HG03060 (cell line): ENCODE results near the gene CRIP2.

ENCODE experiments used
- ATAC-seq: cut with Tn5 transposase; IDR thresholded peaks from one replicate; pipeline ENCODE4 v1.9.1; 2021; ENCODE audit warnings: low read depth, moderate number of reproducible peaks; ENCODE audit not compliant: unreplicated experiment

The CRIP2 gene

DNA sequence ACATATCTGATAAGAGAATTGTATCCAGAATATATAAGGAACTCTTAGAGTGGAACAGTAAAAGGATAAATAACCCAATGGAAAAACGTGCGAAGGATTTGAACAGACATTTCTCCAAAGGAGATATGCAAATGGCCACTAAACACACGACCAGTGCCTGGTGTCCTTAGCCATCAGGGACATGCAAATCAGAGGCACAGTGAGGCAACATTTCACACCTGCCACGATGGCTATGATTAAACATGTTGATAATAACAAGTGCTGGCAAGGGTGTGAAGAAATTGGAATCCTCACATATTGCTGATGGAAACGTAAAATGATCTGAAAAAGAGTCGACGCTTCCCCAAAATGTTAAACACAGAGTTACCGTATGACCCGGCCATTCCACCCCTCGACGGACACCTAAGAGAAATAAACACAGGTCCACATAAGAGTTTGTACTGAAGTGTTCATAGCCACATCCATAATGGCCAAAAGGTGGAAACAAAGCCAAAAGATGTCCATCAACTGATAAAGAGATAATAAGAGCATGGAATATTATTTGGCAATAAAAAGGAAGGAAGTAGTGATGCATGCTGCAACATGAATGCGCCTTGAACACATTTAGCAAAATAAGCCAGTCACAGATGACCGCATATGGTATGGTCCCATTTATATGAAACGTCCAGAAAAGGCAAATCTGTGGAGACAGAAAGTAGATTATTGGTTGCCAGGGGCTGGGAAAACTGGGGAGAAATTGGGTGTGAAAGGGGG is 45.5 kb downstream of the CRIP2 start:
- ATAC-seq: no peak

DNA sequence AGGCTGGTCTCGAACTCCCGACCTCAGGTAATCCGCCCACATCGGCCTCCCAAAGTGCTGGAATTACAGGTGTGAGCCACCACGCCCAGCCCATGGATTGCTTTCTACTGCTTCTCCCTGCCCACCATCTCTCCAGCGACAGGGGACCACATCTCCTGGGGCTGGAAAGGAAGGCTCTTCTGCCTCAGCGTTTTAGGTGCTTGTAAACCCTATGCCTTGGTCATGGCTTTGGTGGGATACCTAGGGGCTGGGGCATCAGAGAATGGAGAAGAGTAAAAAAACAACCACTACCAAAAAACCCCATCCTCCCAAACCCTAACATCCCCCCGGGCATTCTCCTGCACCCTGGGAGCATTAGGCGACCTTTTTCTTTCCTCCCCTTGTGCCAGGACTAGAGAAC is 50.7 kb downstream of the CRIP2 start:
- no peak for ATAC-seq

DNA sequence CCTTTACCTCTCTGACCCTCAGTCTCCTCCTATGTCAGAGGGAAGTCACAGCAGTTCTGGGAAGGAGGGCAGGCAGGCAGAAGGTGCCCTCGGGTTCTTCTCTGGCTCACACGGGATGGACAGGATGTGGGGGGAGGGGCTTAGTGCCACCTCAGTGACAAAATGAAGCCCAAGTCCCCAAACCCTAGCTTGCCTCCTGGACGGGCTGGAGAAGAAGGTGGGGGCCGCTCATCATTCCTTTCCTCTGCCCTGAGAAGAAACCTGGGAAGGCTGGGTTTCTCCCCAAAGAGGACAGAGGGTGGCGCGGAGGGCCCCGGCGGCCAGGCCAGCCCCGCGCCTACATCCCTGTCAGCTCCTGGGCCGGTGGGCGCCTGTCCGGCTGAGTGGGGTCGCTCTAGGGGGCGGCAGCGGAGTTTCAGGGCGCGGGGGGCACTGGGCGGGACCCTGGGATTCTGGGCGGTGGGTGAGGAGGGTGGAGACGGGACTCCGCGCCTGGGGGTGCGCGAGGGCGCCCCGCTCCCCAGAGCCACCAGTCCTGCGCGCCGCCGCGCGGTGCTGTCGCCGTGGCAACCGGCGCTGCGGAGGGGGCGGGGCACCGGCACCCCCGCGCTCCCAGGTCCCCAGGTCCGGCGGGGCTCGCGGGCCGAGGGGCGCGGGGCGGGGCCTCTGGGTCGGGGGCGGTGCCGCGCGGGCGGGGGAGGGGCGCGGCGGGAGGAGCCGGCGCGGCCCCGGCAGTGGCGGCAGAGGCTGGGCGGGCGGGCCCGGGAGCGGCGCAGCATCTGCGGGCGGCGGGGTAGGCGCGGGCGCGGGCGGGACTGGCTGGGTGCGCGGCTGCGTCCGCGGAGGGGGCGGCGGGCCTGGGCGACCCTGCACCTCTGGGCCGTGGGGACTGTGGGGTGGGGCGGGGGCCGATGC is 51.5 kb downstream of the CRIP2 start, which contains the start of gene TMEM121:
Gene TMEM121 (plus strand): TSS at position 723 of the 915 bp plus-strand sequence. CDS start 2,252 bp downstream, outside the sequence.
- ATAC-seq: no peak

DNA sequence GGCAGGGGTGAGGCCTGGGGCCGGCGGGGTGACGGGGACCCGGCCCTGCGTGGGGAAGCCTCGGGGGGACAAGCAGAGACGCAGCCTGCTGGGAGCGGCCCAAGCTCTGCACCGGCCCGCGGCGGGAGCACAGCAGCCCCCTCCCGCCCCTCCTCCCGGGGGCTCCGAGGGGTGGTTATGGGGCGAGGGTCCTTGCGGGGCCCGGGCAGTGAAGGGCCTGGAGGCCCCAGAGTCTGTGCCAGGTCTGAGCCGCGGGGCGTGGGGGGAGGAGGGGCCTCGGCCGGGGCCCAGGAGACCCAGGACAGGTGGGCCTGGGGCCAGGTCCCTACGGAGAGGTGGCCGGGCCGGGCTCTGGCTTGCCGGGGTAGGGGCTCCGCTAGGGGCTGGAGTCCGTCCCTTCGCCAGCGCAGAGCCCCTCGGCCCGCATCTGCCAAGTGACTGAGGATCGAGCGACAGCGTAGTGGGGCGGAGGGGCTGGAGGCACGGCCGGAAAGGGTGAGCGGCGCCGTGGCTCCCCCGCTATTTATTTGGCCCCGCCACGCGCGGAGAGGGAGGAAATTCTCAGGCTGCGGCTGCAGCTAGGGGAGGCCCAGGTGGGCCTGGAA is 52.3 kb downstream of the CRIP2 start:
- no peak for ATAC-seq

DNA sequence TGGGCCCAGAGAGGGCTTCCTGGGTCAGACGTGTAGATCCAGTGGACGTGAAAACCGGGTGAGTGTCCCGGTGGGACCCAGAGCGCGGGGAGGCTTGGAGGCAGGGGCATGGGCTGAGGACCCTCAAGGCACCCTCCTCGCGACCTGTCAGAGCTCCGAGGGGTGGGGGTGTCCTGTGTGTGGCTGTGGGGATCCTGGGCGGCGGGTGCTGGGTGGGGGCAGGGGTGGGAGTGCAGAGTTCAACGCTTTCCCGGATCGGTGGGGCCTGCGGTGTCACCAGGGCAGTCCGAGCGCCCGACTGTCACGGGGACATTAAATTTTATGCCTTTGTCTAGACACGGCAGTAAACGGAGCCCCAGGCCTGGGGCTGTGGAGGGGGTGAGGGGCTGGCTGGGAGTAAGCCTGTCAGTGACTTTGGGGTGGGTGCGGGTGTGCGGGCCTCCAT is 52.8 kb downstream of the CRIP2 start:
- no peak for ATAC-seq

DNA sequence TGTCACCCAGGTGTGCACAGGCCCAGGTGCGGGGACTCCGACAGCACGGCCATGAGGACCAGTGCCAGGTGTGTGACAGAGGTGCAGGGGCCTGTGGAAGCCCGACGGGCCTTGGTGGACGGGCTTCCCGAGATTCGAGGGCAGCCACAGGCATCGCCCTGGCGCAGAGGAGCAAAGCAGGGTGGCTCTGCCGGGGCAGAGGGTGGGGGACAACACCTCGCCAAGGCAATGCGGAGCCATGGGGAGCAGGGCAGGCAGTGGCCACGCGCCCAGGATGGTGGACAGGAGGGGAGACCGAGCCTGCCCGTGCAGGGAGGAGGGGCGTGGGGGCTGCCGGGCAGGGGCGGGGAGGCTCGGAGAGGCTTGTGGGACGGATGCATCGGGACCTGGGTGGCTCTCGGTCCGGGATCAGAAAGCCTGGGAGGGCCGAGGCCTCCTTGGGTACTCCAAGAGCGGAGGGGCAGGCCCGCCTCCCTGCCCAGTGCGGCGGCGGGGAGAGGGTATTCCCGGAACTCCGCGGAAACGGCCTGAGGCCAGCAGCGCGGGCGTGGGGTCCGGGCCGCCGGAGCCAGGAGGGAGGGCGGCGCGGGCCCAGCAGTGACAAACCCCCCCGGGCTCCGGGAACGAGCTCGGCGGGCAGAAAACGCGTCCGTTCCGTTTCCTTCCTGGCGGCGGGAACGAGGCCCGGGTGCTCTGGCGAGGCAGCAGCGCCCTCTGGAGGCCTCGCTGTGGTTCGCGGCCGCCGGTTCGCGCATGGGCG is 53.4 kb downstream of the CRIP2 start:
- ATAC-seq: no peak

DNA sequence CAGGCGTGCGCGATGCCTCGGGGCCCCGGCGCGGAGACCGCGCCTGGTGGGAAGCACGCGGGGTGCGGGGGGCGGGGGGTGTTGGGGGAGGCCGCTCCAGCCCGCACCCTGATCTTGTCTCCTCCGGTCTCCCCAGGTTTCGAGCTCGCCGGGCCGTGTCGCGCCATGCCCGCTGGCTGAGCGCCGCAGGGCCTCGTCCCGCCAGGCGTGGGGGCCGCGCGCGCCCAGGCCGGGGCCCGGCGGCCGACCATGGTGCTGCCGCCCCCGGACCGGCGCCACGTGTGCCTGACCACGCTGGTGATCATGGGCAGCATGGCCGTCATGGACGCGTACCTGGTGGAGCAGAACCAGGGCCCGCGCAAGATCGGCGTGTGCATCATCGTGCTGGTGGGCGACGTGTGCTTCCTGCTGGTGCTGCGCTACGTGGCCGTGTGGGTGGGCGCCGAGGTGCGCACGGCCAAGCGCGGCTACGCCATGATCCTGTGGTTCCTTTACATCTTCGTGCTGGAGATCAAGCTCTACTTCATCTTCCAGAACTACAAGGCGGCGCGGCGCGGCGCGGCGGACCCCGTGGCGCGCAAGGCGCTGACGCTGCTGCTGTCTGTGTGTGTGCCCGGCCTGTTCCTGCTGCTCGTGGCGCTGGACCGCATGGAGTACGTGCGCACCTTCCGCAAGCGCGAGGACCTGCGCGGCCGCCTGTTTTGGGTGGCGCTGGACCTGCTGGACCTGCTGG is 54.1 kb downstream of the CRIP2 start:
- ATAC-seq: no peak

DNA sequence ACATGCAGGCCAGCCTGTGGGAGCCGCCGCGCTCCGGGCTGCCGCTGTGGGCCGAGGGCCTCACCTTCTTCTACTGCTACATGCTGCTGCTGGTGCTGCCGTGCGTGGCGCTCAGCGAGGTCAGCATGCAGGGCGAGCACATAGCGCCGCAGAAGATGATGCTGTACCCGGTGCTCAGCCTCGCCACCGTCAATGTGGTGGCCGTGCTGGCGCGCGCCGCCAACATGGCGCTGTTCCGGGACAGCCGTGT is 54.6 kb downstream of the CRIP2 start:
- no peak for ATAC-seq
